AG04449 (cell line): ENCODE results near the gene ZNF540.

Experiments used
- CTCF ChIA-PET: fragments of 350-600 bp; formaldehyde crosslinking; extraction: SDS; loops from one replicate; lab custom pipeline; 2021; ENCODE audit warnings: antibody characterized with exemption; lab: Yijun Ruan, JAX
- POLR2A ChIA-PET: fragments of 400-600, 350-600 bp; formaldehyde crosslinking; extraction: SDS; loops from one replicate; lab custom pipeline; 2020; ENCODE audit warnings: antibody characterized with exemption, inconsistent platforms; lab: Yijun Ruan, JAX
- DNase-seq: peaks from one replicate; pipeline ENCODE4 v3.0.0-alpha.2; 2010; ENCODE audit warnings: low read depth, low spot score
- H3K4me3 ChIP-seq: 2 replicates; pipeline ENCODE4 v1.5.1; 2011; ENCODE audit warnings: low read depth, mild to moderate bottlenecking, control low read depth, low read length
- TF ChIP-seq, protein P1 (sequence below): IDR thresholded peaks from one replicate; pipeline ENCODE4 v1.5.1; 2011; ENCODE audit warnings: mild to moderate bottlenecking, moderate library complexity, low read length, control low read depth, inconsistent platforms; ENCODE audit not compliant: insufficient read depth; ENCODE audit errors: missing control alignments

ZNF540 gene

DNA sequence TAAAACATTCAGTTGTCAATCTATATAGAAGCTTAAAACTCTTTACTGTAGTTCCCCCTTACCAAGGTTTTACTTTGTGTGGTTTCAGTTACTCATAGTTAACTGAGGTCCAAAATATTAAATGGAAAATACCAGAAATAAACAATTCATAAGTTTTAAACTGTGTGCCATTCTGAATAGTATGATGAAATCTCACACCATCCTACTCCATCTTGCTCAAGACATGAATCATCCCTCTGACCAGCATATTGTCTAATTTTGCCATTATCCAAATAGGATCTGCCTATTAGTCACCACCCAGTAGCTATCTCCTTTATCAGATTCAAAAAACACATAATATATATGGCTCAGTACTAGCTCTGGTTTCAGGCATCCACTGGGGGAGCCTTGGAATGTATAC, 22.5 kb upstream of the ZNF540 start:
- no peak overlapping the region for H3K4me3 ChIP-seq
- ChIA-PET CTCF (interaction anchor here (1.4 kb wide), 1 partner anchor 18 kb away, joined by 3 read pairs; no protein-coding TSS in a partner anchor), POLR2A (no interaction called here)
- TF ChIP-seq, protein P1, sequence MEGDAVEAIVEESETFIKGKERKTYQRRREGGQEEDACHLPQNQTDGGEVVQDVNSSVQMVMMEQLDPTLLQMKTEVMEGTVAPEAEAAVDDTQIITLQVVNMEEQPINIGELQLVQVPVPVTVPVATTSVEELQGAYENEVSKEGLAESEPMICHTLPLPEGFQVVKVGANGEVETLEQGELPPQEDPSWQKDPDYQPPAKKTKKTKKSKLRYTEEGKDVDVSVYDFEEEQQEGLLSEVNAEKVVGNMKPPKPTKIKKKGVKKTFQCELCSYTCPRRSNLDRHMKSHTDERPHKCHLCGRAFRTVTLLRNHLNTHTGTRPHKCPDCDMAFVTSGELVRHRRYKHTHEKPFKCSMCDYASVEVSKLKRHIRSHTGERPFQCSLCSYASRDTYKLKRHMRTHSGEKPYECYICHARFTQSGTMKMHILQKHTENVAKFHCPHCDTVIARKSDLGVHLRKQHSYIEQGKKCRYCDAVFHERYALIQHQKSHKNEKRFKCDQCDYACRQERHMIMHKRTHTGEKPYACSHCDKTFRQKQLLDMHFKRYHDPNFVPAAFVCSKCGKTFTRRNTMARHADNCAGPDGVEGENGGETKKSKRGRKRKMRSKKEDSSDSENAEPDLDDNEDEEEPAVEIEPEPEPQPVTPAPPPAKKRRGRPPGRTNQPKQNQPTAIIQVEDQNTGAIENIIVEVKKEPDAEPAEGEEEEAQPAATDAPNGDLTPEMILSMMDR = no peak
- DNase-seq = no peak

DNA sequence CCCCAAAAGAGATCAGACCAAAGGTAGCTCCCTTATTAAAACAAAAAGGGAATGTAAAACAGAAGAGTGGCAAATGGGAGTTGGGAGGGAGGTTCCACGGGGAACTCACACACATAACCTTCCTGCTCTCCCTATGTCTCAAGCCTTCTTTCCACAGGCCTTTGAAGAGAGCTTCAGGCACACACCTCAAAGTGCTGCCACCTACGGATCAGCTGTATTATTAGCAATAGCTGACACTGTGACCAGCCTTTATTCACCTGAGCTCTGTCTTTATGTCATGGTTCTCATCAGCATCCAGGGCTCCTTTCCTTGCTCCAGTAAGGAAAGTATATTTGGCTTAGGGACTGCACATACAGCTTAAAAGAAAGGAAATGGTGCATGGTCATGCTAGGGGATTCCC, 11.3 kb upstream of the ZNF540 start:
- TF ChIP-seq, protein P1 = no peak
- H3K4me3 ChIP-seq = no peak overlapping the region
- ChIA-PET CTCF (no interaction called here), POLR2A (interaction anchor here (0.7 kb wide), 1 partner anchor 70 kb away, joined by 3 read pairs; no protein-coding TSS in a partner anchor)
- DNase-seq = no peak

DNA sequence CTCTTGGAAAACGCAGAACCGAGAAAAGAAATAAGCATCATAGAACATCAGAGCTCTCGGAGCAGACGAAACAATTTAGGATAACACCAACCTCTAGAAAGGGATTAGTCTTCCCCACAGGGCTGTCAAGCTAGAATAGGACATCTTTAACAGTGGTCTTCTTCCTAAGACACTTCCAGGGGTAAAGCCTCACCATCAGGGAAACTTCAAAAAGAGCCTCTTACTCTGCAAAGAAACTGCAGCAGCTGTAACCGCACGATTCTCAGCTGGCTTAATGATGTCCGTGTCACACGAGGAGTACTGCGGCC, 726 bp upstream of the ZNF540 start:
- ChIA-PET POLR2A (no interaction called here), CTCF (no interaction called here)
- TF ChIP-seq, protein P1 = no peak
- DNase-seq = no peak
- peak overlapping the region; percentile 91 for H3K4me3 ChIP-seq

DNA sequence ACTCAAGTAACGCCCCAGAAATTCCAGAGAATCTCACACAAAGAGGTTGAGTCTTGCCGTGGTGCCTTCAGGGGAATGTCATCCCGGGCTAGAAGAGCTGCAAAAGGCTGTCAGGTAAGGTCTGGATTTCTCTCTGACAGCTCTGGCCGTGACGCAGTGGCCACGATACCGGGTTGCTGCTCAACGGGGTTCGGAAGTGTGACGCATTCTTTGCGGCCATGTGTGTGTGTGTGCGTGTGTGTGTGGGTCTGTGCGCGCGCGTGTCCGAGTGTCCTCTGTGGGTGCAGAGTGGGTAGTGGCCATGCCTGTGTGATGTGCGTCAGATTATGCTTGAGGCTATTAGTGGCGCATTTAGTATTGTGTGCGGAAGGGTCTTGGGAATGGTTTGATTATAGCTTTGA, 306 bp downstream of the ZNF540 start:
- H3K4me3 ChIP-seq = peak overlapping the region; percentile 91
- POLR2A ChIA-PET = interaction anchor here (1.2 kb wide), 1 partner anchor 97 kb away, joined by 3 read pairs; no protein-coding TSS in a partner anchor
- CTCF ChIA-PET = no interaction called here
- TF ChIP-seq, protein P1 = no peak
- DNase-seq = no peak

DNA sequence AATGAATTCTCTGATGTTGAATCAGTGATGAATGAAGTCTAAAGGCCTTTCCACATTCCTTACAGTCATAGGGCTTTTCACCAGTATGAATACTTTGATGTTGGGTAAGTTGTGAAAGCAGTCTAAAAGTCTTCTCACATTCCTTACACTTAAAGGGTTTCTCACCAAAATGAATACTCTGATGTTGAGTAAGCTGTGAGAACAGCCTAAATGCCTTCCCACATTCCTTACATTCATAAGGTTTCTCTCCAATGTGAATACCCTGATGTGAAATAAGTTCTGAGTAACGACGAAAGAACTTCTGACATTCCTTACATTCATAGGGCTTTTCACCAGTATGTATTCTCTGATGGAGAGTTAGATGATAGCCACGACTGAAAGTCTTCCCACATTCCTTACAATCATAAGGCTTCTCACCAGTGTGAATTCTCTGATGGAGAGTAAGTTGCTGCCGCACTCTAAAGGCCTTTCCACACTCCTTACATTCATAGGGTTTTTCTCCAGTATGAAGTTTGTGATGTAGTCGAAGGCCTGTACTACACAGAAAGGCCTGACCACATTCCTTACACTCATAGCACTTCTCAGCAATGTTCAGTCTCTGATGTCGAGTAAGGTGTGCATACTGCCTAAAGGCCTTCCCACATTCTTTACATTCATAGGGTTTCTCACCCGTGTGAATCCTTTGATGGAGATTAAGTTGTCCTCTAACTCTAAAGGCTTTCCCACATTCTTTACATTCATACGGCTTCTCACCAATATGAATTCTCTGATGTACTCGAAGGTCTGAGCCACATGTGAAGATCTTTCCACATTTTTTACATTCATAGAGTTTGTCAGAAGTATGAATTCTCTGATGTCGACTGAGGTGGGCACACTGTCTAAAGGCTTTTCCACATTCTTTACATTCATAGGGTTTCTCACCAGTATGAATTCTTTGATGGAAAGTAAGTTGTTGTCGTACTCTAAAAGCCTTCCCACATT, 40.7 kb downstream of the ZNF540 start:
- TF ChIP-seq, protein P1 = no peak
- CTCF ChIA-PET = interaction anchor here (1.3 kb wide), 1 partner anchor 18 kb away, joined by 3 read pairs; no protein-coding TSS in a partner anchor
- H3K4me3 ChIP-seq = no peak overlapping the region
- DNase-seq = no peak
- POLR2A ChIA-PET = no interaction called here

DNA sequence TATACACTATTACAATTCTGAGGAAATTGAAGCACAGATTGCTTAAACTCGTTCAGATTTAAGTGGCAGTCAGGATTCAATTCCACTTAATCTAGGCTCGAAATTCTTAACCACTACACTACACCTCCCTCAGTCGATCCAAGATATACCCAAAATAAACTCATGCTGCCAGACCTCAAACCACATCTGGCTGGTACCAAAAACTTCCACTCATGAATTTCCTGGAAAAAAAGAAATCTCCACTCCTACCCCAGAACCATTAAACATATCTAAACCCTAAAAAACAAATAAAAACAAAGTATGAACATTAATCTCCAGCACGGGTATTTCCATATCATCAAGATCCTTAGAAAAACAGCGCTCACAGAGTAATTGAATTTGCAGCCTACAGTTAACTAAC, 59.4 kb downstream of the ZNF540 start:
- peak overlapping the region; percentile 77 for H3K4me3 ChIP-seq
- CTCF ChIA-PET = interaction anchor here (1.0 kb wide), 1 partner anchor 18 kb away, joined by 3 read pairs; no protein-coding TSS in a partner anchor
- no peak for DNase-seq
- POLR2A ChIA-PET = no interaction called here
- TF ChIP-seq, protein P1 = no peak
